Measurements from ENCODE around the gene RNF212.
"Not testable (repeated sequence)": the region's sequence is repeated elsewhere in the genome, so short reads cannot be mapped to it uniquely, and the experiment has no call there.

RNF212 gene

DNA sequence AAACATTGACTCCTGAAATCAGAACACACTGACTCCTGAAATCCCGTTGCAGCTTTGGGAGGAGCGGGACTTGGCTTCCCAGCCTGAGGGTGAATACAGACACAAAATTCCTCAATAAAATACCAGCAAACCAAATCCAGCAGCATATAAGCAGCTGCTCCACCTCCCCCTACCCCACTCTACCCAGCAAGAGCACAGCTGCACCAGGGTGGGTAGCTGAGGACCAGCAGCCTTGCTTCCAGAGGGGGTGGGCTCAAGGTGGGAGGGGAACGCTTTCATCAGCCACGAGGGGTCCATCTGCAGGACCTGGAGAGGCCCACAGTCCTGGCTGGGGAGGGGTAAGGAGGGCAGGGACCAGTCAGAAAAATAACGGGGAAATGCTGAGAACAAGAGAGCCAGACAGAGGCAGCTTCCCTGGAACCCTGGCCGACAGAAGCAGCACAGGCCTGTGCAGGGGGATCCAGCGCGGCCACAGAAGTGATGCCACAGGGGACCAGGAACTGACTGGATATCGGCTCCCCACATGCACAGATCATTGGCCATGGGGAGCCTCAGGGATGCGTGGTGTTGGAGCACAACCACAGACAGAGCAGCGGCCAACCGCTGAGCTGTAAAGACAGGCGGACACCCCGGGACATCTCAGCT is 52.2 kb downstream of the RNF212 start:
- no peak for DNase-seq

DNA sequence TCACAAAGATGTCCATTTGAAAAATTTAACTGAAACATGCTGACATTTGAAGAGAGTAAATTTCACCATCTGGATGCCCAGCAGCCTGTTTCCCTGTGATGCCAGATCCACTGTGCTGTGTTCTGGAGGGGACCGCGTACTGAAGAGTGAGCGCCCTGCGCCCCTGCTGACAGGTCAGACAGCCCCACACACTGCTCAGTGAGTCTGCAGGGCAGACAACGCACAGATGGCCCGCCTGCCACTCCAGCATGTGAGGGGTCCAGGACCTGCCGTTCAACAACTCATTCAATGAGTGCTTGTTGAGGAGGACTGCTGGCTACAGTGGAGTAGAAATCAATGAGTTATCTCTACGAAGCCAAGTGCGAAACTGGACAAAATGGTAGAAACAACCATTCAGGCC is 52.7 kb downstream of the RNF212 start:
- DNase-seq, result no peak

DNA sequence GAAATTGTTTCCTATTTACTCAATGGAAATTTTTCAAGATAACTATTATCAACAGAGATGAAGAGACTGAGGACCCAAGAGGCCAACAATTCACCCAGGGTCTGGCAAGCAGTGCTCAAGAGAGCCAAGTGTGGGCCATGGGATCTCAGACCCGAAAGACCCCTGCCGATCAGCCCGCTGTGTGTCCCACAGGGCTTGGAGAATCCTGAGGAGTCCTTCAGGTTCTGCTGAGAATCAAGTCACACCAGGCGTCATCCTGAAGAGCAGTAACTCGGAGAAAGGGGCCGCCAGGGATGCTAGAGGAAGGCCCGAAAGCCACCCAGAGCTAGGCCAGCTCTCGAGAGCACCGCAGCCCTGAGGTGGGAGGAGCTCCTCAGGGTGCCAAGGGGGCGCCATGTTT is 53.2 kb downstream of the RNF212 start:
- DNase-seq, result no peak

DNA sequence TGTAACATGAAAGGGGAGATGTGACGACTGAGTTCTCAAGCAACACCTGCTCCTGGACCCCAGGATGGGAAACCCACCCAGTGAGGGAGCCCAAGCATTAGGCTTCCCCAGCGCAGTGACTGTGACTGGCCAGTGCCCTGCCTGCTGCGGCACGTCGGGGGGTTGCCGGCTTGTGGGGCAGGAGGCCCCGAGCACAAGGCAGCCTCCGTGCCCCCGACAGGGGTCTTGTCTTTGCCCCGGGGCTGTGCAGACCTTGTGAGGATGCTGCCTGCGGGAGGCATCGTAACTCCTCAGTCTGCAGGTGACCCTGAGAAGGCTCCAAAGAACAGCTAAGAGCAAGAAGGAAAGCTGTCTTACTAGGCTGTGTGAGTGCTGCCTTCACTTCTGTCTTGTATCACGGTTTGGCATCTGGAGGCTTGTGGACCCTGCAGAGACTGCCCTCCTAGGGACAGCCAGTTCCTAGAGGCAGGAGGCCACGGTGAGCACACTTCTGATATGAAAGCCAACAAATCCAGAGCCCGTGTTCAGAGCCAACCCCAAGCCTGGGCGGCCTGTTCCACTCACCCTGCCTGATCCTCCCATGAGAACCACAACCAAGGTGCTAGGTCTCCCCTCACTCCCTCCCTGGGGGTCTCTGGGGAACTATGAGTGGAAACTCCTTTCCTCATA is 54.2 kb downstream of the RNF212 start:
- DNase-seq, result no peak

DNA sequence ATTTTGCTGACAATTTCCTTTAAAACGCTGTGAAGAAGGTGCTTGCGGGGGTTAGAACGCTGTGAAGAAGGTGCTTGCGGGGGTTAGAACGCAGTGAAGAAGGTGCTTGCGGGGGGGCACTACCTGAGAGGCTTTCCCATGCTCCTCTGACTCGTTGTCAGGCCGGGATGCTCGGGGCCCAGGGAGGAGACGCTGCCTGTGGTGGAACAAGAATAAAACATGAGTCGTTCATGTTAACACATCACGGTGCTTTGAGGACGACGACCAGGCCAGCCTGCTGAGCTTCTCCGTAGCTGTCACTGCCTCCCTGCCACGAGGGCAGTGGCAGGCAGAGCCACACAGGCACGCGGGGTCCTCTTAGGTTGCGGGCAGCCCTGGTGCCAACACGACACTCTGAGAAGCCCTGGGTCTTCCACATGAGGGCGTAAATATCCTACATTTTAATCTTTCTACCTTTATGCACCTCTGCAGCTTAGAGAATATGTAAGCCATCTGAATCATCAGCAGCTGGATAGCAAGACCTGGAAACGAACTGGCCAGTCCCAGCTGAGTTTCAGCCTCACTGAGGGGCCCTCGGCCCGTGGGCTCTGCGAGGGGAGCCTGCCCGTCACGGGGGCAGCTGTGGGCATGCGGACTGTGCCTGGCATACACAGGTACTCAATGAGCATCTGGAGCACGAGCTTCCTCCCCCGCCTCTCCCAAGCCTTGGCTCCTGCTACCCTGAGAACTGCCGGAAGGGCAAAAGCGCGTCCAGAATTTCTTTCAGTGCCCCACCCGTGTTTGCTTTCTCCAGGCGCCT is 55.0 kb downstream of the RNF212 start:
- DNase-seq, result no peak

DNA sequence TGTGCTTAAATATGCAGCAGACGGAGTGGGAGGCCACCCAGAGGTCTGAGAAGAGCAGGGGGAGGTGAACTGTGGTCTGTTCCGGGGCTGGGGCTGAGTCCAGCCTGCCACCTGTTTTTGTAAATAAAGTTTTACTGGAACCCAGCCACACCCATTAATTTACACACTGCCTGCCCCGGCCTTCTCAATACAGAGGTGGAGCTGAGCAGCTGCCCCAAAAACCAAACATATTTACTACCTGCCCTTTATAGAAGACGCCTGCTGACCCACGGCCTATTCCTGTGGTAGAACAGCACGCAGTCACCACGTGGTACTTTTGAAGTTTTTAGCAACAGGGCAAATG is 56.0 kb downstream of the RNF212 start:
- DNase-seq, result no peak

DNA sequence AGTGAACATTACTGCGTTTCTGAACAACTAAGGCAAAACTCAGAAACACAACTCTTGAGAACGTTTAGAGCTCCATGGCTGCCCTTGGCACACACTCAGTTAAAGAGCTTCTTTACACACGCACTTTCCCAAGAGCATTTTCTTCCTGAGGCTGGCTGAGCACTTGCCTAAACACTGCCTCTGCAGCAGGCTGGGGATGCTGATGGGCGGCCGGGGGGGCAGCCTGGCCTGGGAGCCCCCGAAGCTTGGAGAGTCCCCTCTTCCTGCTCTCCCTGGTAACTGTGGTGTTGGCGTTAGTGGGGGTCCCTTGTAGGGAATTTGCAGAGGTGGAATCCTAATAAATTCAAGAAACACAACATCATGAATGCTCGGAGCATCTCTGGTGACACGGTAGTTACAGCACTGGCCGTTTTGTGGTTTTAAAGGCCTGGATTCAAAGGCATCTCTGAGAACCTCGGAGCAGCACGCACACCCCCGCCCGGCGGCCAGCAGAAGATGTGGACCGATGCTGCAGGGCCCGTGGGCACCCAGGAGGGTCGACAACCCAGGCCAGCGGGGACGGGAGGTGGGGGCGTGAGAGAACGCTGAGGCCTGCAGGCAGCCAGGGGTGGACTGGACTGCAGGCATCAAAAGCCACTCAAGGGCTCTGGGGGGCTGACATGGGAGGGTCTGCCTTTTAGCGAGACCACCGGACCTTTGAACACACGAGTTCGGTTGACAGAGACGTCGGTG is 56.5 kb downstream of the RNF212 start:
- DNase-seq, result no peak

DNA sequence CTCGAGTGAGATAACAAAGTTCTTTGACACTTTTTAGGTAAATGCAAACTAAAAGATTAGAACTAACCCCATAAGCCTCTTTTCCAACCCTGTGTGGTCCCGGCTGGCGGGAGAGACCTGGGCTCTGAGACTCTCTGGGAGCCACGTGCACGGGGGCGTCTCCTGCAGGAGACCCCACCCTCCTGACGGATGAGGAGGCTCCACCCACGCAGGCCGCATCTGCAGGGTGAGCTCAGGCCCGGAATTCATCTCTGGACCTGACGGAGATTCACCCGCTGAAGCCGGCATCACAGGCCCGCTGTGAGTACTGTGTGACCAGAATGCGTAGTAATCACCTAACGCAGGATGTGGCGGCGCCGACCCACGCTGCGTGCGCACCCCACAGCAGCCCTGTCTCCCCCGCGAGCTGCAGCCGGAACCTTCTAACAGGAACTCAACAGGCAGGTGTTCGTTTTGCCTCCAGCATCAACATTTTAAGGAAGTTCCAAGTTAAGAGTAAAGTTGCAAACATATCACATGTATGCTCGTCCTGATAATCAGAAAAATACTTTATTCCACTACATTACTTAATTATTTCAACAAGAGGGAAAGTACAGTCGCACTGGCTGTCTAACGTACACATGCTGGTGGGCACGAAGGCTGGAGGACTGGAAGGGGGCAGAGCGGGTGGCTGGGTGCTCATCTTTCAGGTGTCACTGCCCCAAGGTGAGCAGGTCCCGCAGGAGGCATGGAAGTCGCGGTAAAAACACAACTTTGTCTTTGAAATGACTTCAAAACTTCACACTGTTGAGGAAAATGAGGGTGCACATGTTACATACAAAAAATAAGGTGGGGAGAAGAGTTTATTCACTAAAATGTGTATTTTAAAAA is 57.4 kb downstream of the RNF212 start:
- DNase-seq, result no peak

DNA sequence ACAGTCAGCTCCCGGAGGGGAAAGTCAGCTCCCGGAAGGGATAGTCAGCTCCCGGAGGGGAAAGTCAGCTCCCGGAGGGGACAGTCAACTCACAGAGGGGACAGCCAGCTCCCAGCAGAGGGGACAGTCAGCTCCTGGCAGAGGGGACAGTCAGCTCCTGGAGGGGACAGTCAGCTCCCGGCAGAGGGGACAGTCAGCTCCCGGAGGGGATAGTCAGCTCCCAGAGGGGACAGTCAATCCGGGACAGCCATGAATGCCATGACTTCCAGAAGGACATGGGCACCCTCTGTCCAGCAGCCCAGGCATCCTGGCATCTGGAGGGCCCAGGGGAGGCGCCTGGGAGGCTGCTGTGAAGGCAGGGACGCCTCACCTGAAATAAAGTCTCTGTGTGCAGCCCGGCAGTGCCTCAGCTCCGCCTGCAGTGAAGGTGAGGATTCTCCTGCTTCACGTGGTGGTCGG is 58.1 kb downstream of the RNF212 start:
- not testable (repeated sequence) for DNase-seq

DNA sequence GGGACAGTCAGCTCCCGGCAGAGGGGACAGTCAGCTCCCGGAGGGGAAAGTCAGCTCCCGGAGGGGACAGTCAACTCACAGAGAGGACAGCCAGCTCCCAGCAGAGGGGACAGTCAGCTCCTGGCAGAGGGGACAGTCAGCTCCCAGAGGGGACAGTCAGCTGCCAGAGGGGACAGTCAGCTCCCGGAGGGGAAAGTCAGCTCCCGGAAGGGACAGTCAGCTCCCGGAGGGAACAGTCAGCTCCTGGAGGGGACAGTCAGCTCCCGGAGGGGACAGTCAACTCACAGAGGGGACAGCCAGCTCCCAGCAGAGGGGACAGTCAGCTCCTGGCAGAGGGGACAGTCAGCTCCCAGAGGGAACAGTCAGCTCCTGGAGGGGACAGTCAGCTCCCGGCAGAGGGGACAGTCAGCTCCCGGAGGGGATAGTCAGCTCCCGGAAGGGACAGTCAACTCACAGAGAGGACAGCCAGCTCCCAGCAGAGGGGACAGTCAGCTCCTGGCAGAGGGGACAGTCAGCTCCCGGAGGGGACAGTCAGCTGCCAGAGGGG is 58.6 kb downstream of the RNF212 start:
- DNase-seq, result not testable (repeated sequence)

DNA sequence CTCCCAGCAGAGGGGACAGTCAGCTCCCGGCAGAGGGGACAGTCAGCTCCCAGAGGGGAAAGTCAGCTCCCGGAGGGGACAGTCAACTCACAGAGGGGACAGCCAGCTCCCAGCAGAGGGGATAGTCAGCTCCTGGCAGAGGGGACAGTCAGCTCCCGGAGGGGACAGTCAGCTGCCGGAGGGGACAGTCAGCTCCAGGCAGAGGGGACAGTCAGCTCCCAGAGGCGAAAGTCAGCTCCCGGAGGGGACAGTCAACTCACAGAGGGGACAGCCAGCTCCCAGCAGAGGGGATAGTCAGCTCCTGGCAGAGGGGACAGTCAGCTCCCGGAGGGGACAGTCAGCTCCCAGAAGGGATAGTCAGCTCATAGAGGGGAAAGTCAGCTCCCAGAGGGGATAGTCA is 59.5 kb downstream of the RNF212 start:
- not testable (repeated sequence) for DNase-seq

DNA sequence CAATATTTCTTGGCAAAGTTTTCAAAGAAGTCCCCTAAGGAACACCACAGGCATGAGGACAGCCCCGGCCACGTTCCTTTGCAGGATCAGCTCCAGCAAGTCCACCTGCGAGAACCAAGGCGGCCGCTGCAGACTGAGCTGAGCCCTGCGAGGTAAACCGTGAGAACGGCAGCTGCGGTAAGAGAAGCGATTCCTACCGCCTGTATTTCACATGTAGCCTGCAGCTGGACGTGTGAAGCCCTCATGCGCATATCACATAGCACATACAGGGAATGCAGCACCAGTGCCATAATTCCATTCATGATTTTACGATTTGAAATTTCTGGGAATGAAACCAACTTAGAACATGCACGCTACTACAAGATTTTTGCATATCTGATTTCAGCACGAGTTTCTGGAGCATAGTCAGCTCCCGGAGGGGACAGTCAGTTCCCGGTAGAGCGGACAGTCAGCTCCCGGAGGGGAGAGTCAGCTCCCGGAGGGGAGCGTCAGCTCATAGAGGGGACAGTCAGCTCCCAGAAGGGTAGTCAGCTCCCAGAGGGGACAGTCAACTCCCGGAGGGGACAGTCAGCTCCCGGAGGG is 60.2 kb downstream of the RNF212 start:
- no peak for DNase-seq

DNA sequence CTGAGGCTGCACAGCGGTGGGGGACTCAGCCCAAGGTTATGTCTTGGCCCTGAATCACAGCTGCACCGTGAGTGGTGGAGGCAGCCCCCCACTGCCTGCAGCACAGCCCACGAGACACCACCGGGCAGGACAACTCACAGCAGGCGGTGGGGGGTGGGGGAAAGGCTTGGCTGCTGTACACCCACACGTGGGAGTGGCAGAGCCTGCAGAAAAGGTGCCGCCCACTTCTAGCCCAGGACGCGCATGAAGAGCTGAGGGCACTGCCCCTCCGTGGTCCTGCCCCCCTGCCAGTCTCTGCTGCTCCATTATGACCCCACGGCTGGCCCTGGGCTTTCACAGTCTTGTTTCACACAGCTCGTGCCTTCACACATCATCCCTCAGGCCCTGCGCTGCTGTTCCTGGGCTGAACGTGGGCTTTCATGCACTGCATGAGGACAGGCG is 61.1 kb downstream of the RNF212 start:
- DNase-seq, result no peak

DNA sequence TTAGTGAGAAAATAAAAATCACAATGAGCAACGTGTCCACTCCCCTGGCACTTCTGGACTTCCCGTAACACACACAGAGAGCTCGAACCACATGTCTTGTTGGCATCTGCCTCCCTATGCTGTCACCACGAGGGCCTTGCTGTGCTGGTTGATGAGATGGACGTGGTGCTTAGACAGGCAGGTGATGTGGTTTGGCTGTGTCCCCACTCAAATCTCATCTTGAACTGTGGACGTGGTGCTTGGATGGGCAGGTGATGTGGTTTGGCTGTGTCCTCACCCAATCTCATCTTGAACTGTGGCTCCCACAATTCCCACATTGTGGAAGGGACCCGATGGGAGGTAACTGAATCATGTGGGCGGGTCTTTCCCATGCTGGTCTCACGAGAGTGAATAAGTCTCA is 61.9 kb downstream of the RNF212 start:
- DNase-seq, result no peak

DNA sequence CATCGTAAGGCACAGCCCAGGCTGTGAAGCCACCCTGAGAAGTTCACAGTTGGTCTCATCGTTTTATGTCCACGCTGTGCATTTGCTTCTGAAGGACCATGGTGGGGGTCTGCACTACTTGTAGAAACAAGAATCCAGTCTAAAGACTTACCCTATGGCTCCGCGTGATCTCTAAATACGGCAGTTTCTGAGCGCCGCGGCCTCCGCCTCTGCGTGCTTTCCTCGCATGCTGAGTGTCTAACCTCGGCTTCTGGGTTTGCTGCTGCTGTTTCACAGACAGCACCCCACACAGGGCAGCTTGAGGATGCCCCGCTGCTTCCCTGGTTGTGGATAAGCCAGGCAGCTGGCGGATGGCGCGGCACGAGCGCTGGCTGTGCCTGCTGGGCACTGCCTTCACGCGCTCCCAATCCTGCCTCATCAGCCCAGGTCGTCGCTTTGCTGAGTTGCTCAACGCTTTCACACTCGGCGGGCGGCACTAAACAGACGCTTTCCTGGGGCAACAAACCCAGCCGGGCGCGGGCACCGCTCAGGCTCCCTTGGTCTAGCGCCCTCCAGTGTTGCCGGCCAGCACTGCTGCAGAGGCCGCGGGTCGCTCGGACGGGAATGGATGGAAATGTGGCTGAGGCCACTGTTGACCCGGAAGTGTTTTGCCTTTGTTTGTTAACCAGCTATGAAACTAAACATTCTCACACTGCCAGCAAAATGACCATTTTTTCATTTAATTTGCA is 62.7 kb downstream of the RNF212 start:
- DNase-seq, result no peak

DNA sequence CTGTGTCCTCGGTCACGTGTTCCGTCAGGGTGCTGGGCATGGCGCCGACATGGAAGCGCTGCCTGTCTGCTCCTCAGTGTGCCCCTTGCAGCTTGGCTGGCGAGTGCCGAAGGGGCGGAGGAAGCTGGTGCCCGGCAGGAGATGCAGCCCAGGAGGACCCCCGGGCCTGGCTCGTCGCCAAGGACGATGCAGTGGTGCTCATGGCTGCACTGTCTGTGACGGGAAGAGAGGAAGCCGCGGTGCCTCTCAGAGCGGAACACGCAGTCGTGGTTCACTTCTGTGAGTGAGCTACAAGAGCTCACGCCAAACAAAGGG is 63.8 kb downstream of the RNF212 start:
- no peak for DNase-seq

DNA sequence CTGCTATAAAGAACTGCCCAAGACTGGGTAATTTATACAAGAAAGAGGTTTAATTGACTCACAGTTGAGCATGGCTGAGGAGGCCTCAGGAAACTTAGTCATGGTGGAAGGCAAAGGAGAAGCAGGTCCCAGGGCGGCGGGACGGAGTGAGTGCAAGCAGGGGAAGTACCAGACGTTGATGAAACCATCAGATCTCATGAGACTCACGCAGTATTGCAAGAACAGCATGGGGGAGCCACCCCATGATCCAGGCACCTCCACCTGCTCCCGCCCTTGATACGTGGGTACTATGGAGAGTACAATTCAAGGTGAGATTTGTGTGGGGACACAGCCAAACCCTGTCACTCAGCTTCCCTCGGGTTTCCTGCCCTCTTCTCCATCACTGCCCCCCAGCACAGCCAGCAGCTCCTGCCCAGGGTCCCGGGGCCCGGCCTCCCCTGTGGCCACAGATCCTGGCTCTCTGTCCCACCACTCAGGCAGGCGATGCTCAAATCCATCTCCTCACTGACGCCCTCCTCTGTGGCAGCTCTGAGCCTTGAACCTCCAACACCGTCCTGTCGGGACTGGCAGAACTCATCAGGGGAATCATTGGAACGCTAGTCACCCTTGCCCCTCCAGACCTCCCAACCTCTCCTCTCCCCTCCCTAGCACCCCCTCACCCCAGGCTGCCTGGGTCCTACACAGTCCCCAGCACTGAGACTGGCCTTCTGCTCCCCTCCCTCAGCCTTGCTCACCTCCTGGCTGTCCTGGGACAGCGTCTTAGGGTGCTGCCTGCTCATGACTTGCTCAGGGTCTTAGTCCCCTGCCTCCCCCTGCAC is 64.4 kb downstream of the RNF212 start:
- DNase-seq, result no peak

DNA sequence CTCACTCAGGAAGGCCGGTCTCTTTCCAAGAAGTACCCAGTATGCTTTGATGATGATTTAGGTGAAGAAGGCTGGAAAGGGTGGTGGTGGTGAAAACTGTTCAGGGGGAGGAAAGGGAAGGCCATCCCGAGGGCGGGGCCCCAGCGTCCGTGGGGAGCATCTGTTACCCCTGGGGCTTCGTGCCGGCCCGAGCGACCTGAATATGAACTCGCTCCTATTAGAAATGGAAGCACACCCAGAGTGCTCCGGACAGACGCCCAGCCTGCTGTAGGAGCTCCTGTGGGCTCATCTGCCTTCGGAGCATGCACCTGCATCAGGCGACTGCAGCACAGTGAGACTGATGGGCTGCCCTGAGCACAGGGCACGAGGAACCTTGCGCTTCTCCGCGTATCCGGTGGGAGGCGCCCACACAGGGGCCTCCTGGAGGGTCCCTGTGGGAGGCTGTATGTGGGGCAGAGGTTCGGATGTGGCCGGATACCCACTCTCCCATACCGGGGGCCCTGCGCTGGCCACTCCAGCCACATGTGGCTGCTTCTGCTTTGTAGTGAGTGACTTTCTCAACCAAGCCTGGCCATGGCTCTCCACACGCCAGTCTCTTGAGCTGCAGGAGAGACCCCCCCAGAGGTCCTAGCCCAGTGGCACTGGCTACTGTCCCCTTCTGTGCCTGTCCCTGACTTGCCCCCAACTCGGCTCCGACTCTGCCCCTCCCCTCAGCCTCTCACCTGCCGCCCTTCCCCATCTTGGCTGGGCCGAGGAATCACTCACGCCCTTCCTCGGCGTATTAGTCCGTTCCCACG is 65.2 kb downstream of the RNF212 start:
- DNase-seq, result no peak
